Measurements from ENCODE around the gene EP400.

- TF ChIP-seq CTCF (IDR thresholded peaks at IDR 0.05; ENCODE audit: low read depth, low read length) (no peak), POLR2A (IDR thresholded peaks at IDR 0.05; ENCODE audit: extremely low read depth, insufficient read length) (no peak), MAX (IDR thresholded peaks at IDR 0.05; ENCODE audit: low read depth, low read length) (no peak), MYC (IDR thresholded peaks at IDR 0.05; ENCODE audit: low read depth, low read length) (no peak)
Observed at GRCh38 chr12:132123970-132124765, 174.4 kb downstream of the EP400 start.

Data from NB4 (cell line).